Measurements from ENCODE around the gene LRRTM4.

Gene LRRTM4

GRCh38 chr2:77398970-77399600 is 123.1 kb downstream of the LRRTM4 start:
- Histone ChIP-seq H3K36me3 (ENCODE audit: control insufficient read depth in 2 of 2, insufficient read depth in 2 of 2, low read length in 2 of 2) (no peaks in the 10 kb centered on the region), H3K9me3 (ENCODE audit: control insufficient read depth in 2 of 2, low read length in 2 of 2) (no peaks in the 10 kb centered on the region), H3K4me3 (ENCODE audit: low read length in 2 of 2) (no peak overlapping the region), H3K27ac (ENCODE audit: low read length) (no peak overlapping the region), H3K4me1 (ENCODE audit: control insufficient read depth, insufficient read depth, low read length) (no peaks in the 10 kb centered on the region), H3K27me3 (ENCODE audit: control insufficient read depth in 1 of 2, insufficient read depth in 2 of 2, low read length in 2 of 2) (no peaks in the 10 kb centered on the region), H3K9ac (ENCODE audit: low read length in 2 of 2) (no peak overlapping the region)

- H3K4me3 ChIP-seq (ENCODE audit: low read length in 2 of 2): no peak overlapping the region
- H3K9ac ChIP-seq (ENCODE audit: low read length in 2 of 2): no peak overlapping the region
- no peaks in the 10 kb centered on the region for H3K27me3 ChIP-seq (ENCODE audit: control insufficient read depth in 1 of 2, insufficient read depth in 2 of 2, low read length in 2 of 2)
- H3K27ac ChIP-seq (ENCODE audit: low read length): no peak overlapping the region
- no peaks in the 10 kb centered on the region for H3K36me3 ChIP-seq (ENCODE audit: control insufficient read depth in 2 of 2, insufficient read depth in 2 of 2, low read length in 2 of 2)
- H3K4me1 ChIP-seq (ENCODE audit: control insufficient read depth, insufficient read depth, low read length): no peaks in the 10 kb centered on the region
- H3K9me3 ChIP-seq (ENCODE audit: control insufficient read depth in 2 of 2, low read length in 2 of 2): no peaks in the 10 kb centered on the region
Observed at GRCh38 chr2:77397763-77398162, 124.4 kb downstream of the LRRTM4 start.

DNA sequence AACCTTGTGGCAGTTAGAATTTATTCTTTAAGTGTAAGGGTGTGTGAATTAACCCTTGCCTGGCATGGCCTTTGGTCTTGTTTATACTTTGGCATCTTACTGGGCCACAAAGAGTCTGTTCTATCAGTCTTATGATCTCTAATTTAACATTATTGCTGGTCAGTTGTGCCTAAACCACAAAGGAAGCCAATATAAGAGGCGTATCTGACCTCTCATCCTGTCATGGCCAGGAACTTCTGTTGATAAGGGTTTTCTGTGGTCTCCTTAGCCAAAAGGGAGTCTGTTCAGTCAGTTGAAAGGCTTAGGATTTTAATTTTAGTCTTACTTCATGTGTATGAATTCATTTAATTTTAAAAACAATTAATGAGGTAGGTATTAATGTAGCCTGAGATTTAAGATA is 127.2 kb downstream of the LRRTM4 start:
- Histone ChIP-seq H3K36me3 (ENCODE audit: control insufficient read depth in 2 of 2, insufficient read depth in 2 of 2, low read length in 2 of 2) (no peaks in the 10 kb centered on the region), H3K27ac (ENCODE audit: low read length) (no peak overlapping the region), H3K4me1 (ENCODE audit: control insufficient read depth, insufficient read depth, low read length) (no peaks in the 10 kb centered on the region), H3K9me3 (ENCODE audit: control insufficient read depth in 2 of 2, low read length in 2 of 2) (no peaks in the 10 kb centered on the region), H3K27me3 (ENCODE audit: control insufficient read depth in 1 of 2, insufficient read depth in 2 of 2, low read length in 2 of 2) (no peaks in the 10 kb centered on the region), H3K4me3 (ENCODE audit: low read length in 2 of 2) (no peak overlapping the region), H3K9ac (ENCODE audit: low read length in 2 of 2) (no peak overlapping the region)

- no peaks in the 10 kb centered on the region for H3K4me1 ChIP-seq (ENCODE audit: control insufficient read depth, insufficient read depth, low read length)
- no peaks in the 10 kb centered on the region for H3K36me3 ChIP-seq (ENCODE audit: control insufficient read depth in 2 of 2, insufficient read depth in 2 of 2, low read length in 2 of 2)
- H3K4me3 ChIP-seq (ENCODE audit: low read length in 2 of 2): no peak overlapping the region
- H3K9me3 ChIP-seq (ENCODE audit: control insufficient read depth in 2 of 2, low read length in 2 of 2): no peaks in the 10 kb centered on the region
- no peak overlapping the region for H3K9ac ChIP-seq (ENCODE audit: low read length in 2 of 2)
- no peaks in the 10 kb centered on the region for H3K27me3 ChIP-seq (ENCODE audit: control insufficient read depth in 1 of 2, insufficient read depth in 2 of 2, low read length in 2 of 2)
- H3K27ac ChIP-seq (ENCODE audit: low read length): no peak overlapping the region
Observed at GRCh38 chr2:77391119-77391518, 131.1 kb downstream of the LRRTM4 start.

DNA sequence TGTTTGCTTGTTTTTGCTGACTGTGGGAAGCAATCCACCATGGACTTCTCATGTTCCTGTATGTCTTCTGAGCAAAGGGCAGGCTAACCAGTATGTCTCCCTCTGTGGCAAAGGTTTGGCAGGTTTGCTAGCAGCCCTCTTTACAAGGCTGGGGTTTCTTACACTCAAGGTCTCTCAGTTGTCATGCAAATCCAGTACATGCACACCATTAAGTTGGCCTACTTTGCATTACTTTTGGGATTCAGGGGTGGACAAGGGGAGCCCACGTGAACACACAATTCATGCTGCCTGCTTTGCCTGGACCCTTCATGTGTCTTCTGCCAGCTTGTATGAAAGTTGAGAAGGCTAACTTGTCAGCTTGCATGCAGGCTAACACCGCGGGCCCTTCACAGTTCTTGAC is 134.9 kb downstream of the LRRTM4 start:
- H3K36me3 ChIP-seq (ENCODE audit: control insufficient read depth in 2 of 2, insufficient read depth in 2 of 2, low read length in 2 of 2): no peaks in the 10 kb centered on the region
- no peaks in the 10 kb centered on the region for H3K4me1 ChIP-seq (ENCODE audit: control insufficient read depth, insufficient read depth, low read length)
- H3K27ac ChIP-seq (ENCODE audit: low read length): no peak overlapping the region
- no peaks in the 10 kb centered on the region for H3K9me3 ChIP-seq (ENCODE audit: control insufficient read depth in 2 of 2, low read length in 2 of 2)
- no peak overlapping the region for H3K4me3 ChIP-seq (ENCODE audit: low read length in 2 of 2)
- no peaks in the 10 kb centered on the region for H3K27me3 ChIP-seq (ENCODE audit: control insufficient read depth in 1 of 2, insufficient read depth in 2 of 2, low read length in 2 of 2)
- no peak overlapping the region for H3K9ac ChIP-seq (ENCODE audit: low read length in 2 of 2)

- Histone ChIP-seq H3K4me3 (ENCODE audit: low read length in 2 of 2) (no peak overlapping the region), H3K27me3 (ENCODE audit: control insufficient read depth in 1 of 2, insufficient read depth in 2 of 2, low read length in 2 of 2) (no peaks in the 10 kb centered on the region), H3K9ac (ENCODE audit: low read length in 2 of 2) (no peak overlapping the region), H3K27ac (ENCODE audit: low read length) (no peak overlapping the region), H3K36me3 (ENCODE audit: control insufficient read depth in 2 of 2, insufficient read depth in 2 of 2, low read length in 2 of 2) (no peaks in the 10 kb centered on the region), H3K4me1 (ENCODE audit: control insufficient read depth, insufficient read depth, low read length) (no peaks in the 10 kb centered on the region), H3K9me3 (ENCODE audit: control insufficient read depth in 2 of 2, low read length in 2 of 2) (no peaks in the 10 kb centered on the region)
Observed at GRCh38 chr2:77372636-77373035, 149.5 kb downstream of the LRRTM4 start.

DNA sequence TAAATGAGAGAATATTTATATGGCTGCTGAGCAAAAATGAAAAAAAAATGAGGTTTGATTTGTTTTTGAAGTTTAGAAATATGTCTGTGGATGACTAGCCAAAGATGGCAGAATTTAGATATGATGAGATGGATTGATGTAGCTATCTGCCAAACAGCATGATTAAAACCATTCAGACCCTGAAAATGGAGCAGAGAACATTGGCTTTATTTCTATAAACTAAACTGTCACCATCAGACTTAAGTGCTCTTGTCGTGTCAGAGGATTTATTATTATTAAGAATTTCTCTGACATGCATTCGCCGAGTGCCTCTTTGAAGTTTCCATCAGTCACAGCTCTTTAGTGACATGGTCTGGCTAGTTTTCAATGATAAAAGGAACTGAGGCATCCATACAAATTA is 151.7 kb downstream of the LRRTM4 start:
- H3K27ac ChIP-seq (ENCODE audit: low read length): no peak overlapping the region
- no peaks in the 10 kb centered on the region for H3K27me3 ChIP-seq (ENCODE audit: control insufficient read depth in 1 of 2, insufficient read depth in 2 of 2, low read length in 2 of 2)
- H3K4me3 ChIP-seq (ENCODE audit: low read length in 2 of 2): no peak overlapping the region
- H3K9me3 ChIP-seq (ENCODE audit: control insufficient read depth in 2 of 2, low read length in 2 of 2): no peaks in the 10 kb centered on the region
- H3K4me1 ChIP-seq (ENCODE audit: control insufficient read depth, insufficient read depth, low read length): no peaks in the 10 kb centered on the region
- no peaks in the 10 kb centered on the region for H3K36me3 ChIP-seq (ENCODE audit: control insufficient read depth in 2 of 2, insufficient read depth in 2 of 2, low read length in 2 of 2)
- H3K9ac ChIP-seq (ENCODE audit: low read length in 2 of 2): no peak overlapping the region

- Histone ChIP-seq H3K9ac (ENCODE audit: low read length in 2 of 2) (no peak overlapping the region), H3K36me3 (ENCODE audit: control insufficient read depth in 2 of 2, insufficient read depth in 2 of 2, low read length in 2 of 2) (no peaks in the 10 kb centered on the region), H3K27me3 (ENCODE audit: control insufficient read depth in 1 of 2, insufficient read depth in 2 of 2, low read length in 2 of 2) (no peaks in the 10 kb centered on the region), H3K27ac (ENCODE audit: low read length) (no peak overlapping the region), H3K9me3 (ENCODE audit: control insufficient read depth in 2 of 2, low read length in 2 of 2) (no peaks in the 10 kb centered on the region), H3K4me1 (ENCODE audit: control insufficient read depth, insufficient read depth, low read length) (no peaks in the 10 kb centered on the region), H3K4me3 (ENCODE audit: low read length in 2 of 2) (no peak overlapping the region)
Observed at GRCh38 chr2:77363277-77363676, 158.9 kb downstream of the LRRTM4 start.

DNA sequence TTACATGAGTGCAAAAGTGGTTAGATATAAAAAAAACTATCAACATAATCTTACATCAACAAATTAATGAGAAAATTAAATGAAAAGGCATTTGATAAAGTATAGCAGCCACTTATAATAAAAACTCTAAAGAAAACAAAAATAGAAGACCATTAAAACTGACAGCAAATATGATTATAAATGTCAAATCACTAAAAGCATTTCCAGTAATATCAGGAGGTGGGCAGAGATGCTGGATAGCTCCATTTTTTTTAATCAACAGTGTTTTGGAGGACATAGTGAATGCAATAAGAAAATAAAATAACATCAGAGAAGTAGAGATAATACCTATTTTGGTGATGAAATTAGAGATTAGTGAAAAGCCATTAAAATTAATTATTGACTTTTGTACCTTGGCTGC is 173.4 kb downstream of the LRRTM4 start:
- Histone ChIP-seq H3K27ac (ENCODE audit: low read length) (no peak overlapping the region), H3K4me3 (ENCODE audit: low read length in 2 of 2) (no peak overlapping the region), H3K36me3 (ENCODE audit: control insufficient read depth in 2 of 2, insufficient read depth in 2 of 2, low read length in 2 of 2) (no peaks in the 10 kb centered on the region), H3K4me1 (ENCODE audit: control insufficient read depth, insufficient read depth, low read length) (no peaks in the 10 kb centered on the region), H3K27me3 (ENCODE audit: control insufficient read depth in 1 of 2, insufficient read depth in 2 of 2, low read length in 2 of 2) (no peaks in the 10 kb centered on the region), H3K9me3 (ENCODE audit: control insufficient read depth in 2 of 2, low read length in 2 of 2) (no peaks in the 10 kb centered on the region), H3K9ac (ENCODE audit: low read length in 2 of 2) (no peak overlapping the region)

GRCh38 chr2:77336013-77336412 is 186.2 kb downstream of the LRRTM4 start:
- Histone ChIP-seq H3K4me1 (ENCODE audit: control insufficient read depth, insufficient read depth, low read length) (no peaks in the 10 kb centered on the region), H3K4me3 (ENCODE audit: low read length in 2 of 2) (no peak overlapping the region), H3K27me3 (ENCODE audit: control insufficient read depth in 1 of 2, insufficient read depth in 2 of 2, low read length in 2 of 2) (no peaks in the 10 kb centered on the region), H3K9ac (ENCODE audit: low read length in 2 of 2) (no peak overlapping the region), H3K27ac (ENCODE audit: low read length) (no peak overlapping the region), H3K9me3 (ENCODE audit: control insufficient read depth in 2 of 2, low read length in 2 of 2) (no peaks in the 10 kb centered on the region), H3K36me3 (ENCODE audit: control insufficient read depth in 2 of 2, insufficient read depth in 2 of 2, low read length in 2 of 2) (no peaks in the 10 kb centered on the region)

DNA sequence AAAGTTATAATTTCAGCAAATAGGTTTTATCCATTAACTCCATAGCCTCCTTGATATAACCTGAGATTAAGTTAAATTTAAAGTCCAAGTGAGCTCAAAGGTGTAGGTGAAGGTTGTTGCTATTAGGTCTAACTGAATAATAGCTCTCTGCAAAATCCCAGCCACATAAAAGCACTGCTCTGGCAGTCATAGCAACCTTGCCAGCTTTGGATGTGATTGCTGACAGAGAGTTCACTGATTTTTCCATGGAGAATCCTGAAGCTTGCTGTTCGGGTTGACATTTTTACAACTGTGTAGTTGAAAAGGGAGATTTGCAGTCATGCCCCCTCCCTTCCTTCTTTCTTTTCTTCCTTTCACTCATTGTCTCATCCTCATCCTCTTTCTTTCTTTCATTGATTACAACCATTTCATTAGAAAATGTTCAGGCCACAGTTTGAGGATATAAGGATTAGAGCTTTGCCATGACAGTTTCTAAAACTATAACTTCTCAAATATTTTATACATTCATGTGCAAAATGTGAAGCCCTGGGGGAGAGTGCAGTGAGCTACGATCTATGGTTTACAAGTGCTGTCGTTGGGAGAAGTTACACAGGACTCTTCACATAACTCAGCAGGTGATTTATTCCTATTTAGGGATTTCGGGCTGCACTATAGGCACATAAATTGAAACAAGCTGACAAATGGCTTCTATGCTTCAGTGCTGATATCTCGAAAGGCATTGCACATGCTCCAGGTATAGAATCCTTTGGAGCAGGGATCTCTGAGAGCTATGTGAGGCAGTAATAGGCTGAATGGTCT is 193.8 kb downstream of the LRRTM4 start:
- Histone ChIP-seq H3K9ac (ENCODE audit: low read length in 2 of 2) (no peak overlapping the region), H3K27me3 (ENCODE audit: control insufficient read depth in 1 of 2, insufficient read depth in 2 of 2, low read length in 2 of 2) (no peaks in the 10 kb centered on the region), H3K27ac (ENCODE audit: low read length) (no peak overlapping the region), H3K9me3 (ENCODE audit: control insufficient read depth in 2 of 2, low read length in 2 of 2) (no peaks in the 10 kb centered on the region), H3K36me3 (ENCODE audit: control insufficient read depth in 2 of 2, insufficient read depth in 2 of 2, low read length in 2 of 2) (no peaks in the 10 kb centered on the region), H3K4me1 (ENCODE audit: control insufficient read depth, insufficient read depth, low read length) (no peaks in the 10 kb centered on the region), H3K4me3 (ENCODE audit: low read length in 2 of 2) (no peak overlapping the region)

Measured in stomach smooth muscle (tissue), 2 donors.